Keratinocyte (primary cell): ENCODE results near the gene CDC14B. TPM values are rescaled to one million over a fixed set of nuclear protein-coding genes. Genes with fewer than 3 reads are reported as not detected.

Experiments used
- DNase-seq: peaks from one replicate; pipeline ENCODE4 v3.0.0-alpha.2; 2011; ENCODE audit warnings: low read depth, missing footprints, low spot score
- FAIRE-seq: peaks from 2 replicates; lab custom pipeline; 2011; peaks lifted over from hg19 to GRCh38; lab: Jason Lieb, UNC
- H2AFZ ChIP-seq: 2 replicates; pipeline ENCODE4 v1.6.0; 2012; ENCODE audit warnings: low read length, control low read depth, inconsistent platforms; ENCODE audit not compliant: control insufficient read depth
- H3K27ac ChIP-seq: 2 replicates; pipeline ENCODE4 v1.5.1; 2011; ENCODE audit warnings: low read length; ENCODE audit not compliant: control insufficient read depth, insufficient read depth
- H3K27me3 ChIP-seq: 3 replicates; pipeline ENCODE4 v1.6.0; 2011; ENCODE audit warnings: low read length; ENCODE audit not compliant: control insufficient read depth, insufficient read depth; ENCODE audit errors: extremely low read depth
- H3K36me3 ChIP-seq, 2 experiments: 2 replicates in 1 of 2; 3 replicates in 1 of 2; pipeline ENCODE4 v1.5.1; 2011; ENCODE audit warnings: low read length in 2 of 2, mild to moderate bottlenecking in 1 of 2; ENCODE audit not compliant: control insufficient read depth in 2 of 2, insufficient read depth in 2 of 2; ENCODE audit errors: extremely low read depth in 1 of 2
- H3K4me1 ChIP-seq: 3 replicates; pipeline ENCODE4 v1.5.1; 2011; ENCODE audit warnings: low read length; ENCODE audit not compliant: control insufficient read depth, insufficient read depth; ENCODE audit errors: extremely low read depth
- H3K4me2 ChIP-seq: 3 replicates; pipeline ENCODE4 v1.6.0; 2011; ENCODE audit warnings: low read depth, low read length; ENCODE audit not compliant: control insufficient read depth, insufficient read depth; ENCODE audit errors: extremely low read depth
- H3K4me3 ChIP-seq, 3 experiments: fragments of 200-600 bp in 1 of 3; sonication (generic) in 1 of 3; 2 replicates in 2 of 3; 3 replicates in 1 of 3; pipeline ENCODE4 v1.5.1; 2011 to 2016; ENCODE audit warnings: low read length in 3 of 3, mild to moderate bottlenecking in 3 of 3, control low read depth in 2 of 3, inconsistent platforms in 1 of 3, low read depth in 1 of 3, mixed read lengths in 1 of 3, mixed run types in 1 of 3, moderate library complexity in 1 of 3; ENCODE audit not compliant: control insufficient read depth in 2 of 3, insufficient read depth in 2 of 3; ENCODE audit errors: extremely low read depth in 1 of 3
- H3K79me2 ChIP-seq: 2 replicates; pipeline ENCODE4 v1.6.0; 2012; ENCODE audit warnings: low read length; ENCODE audit not compliant: control insufficient read depth, insufficient read depth
- H3K9ac ChIP-seq: 3 replicates; pipeline ENCODE4 v1.6.0; 2011; ENCODE audit warnings: low read length; ENCODE audit not compliant: control insufficient read depth, insufficient read depth; ENCODE audit errors: extremely low read depth
- H3K9me1 ChIP-seq: 3 replicates; pipeline ENCODE4 v1.6.0; 2011; ENCODE audit warnings: low read length; ENCODE audit not compliant: control insufficient read depth, insufficient read depth; ENCODE audit errors: extremely low read depth
- H3K9me3 ChIP-seq: 2 replicates; pipeline ENCODE4 v1.5.1; 2012; ENCODE audit warnings: low read depth, low read length; ENCODE audit not compliant: control insufficient read depth
- H4K20me1 ChIP-seq: 3 replicates; pipeline ENCODE4 v1.6.0; 2011; ENCODE audit warnings: low read length; ENCODE audit not compliant: control insufficient read depth, insufficient read depth; ENCODE audit errors: extremely low read depth
- EZH2 ChIP-seq: IDR thresholded peaks from one replicate; pipeline ENCODE4 v1.6.1; 2012; ENCODE audit warnings: inconsistent platforms, mild to moderate bottlenecking, low read length, moderate library complexity
- dilution Hi-C: fragments of 300-500 bp; cut with MboI; formaldehyde crosslinking; loops from one replicate; pipeline ENCODE4 v1.7.0; 2020; ENCODE audit warnings: low sequenced_read_pairs; ENCODE audit not compliant: extremely low pct_ligation_motif_present
- polyA plus RNA-seq, 5 experiments: library from polyadenylated mRNA; depleted of rRNA in 3 of 5; stranded (reverse) in 3 of 5; stranded (forward) in 1 of 5; unstranded in 1 of 5; fragments of >200 nt; gene quantifications; 1 replicate in 1 of 5; 2 replicates in 3 of 5; 3 replicates in 1 of 5; pipeline versions ENCODE4 v1.2.1 to v1.2.3, GENCODE V29; 2011 to 2012; ENCODE audit warnings: missing spikeins in 2 of 5, low read depth in 1 of 5, low replicate concordance in 1 of 5
- TF ChIP-seq, protein P1 (sequence below), 3 experiments: IDR thresholded peaks in 1 of 3; conservative IDR thresholded peaks in 1 of 3; optimal IDR thresholded peaks in 1 of 3; 2 replicates in 2 of 3; 3 replicates in 1 of 3; pipeline versions ENCODE3 to v1.5.1; 2011; ENCODE audit warnings: low read length in 3 of 3, mild to moderate bottlenecking in 3 of 3, moderate library complexity in 2 of 3, control low read depth in 1 of 3, inconsistent platforms in 1 of 3; ENCODE audit not compliant: insufficient read depth in 2 of 3; ENCODE audit errors: extremely low read depth in 1 of 3

The CDC14B gene
- polyA plus RNA-seq, 1 donor (not counting 4 experiments of a cell fraction or from before 2014, with no cell fraction given), result 7.5 TPM

DNA sequence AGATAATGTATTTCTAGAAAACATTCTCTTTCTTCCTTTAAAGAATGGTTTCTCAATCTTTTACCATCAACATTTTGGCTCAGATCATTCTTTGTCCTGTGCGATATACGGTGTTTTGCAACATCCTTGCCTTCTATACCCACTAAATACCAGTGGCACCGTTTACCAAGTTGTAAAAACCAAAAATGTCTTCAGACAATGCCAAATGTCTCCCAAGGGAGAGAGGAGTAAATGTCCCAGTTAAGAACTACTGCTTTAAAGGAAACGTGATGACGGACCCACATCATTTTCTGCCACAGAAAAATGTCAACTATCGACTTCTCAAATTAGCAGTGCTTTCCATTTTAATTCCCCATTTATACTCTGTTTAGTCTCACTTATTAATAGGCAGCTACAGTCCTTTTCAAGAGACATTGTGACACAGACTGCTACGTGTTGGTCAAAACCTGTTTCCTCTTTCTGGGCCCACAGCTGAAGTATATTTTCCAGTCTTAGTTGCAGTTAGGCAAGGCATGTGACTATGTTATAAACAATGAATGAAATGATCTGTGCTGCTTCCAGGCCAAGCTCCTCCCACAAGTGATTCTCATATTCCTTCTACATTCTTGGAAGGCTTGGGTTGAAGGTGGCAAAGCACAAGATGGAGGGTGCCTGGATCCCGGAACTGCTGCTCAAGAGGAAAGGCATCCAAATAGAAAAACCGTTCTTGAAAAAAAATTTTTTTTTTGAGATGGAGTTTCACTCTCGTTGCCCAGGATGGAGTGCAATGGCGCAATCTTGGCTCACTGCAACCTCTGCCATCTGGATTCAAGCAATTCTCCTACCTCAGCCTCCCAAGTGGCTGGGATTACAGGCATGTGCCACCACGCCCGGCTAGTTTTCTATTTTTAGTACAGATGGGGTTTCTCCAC, 26.7 kb upstream of the CDC14B start:
- TF ChIP-seq EZH2, result no peak
- TF ChIP-seq, protein P1, sequence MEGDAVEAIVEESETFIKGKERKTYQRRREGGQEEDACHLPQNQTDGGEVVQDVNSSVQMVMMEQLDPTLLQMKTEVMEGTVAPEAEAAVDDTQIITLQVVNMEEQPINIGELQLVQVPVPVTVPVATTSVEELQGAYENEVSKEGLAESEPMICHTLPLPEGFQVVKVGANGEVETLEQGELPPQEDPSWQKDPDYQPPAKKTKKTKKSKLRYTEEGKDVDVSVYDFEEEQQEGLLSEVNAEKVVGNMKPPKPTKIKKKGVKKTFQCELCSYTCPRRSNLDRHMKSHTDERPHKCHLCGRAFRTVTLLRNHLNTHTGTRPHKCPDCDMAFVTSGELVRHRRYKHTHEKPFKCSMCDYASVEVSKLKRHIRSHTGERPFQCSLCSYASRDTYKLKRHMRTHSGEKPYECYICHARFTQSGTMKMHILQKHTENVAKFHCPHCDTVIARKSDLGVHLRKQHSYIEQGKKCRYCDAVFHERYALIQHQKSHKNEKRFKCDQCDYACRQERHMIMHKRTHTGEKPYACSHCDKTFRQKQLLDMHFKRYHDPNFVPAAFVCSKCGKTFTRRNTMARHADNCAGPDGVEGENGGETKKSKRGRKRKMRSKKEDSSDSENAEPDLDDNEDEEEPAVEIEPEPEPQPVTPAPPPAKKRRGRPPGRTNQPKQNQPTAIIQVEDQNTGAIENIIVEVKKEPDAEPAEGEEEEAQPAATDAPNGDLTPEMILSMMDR (optimal IDR thresholded peaks at IDR 0.05 in 1 of 3, IDR thresholded peaks at IDR 0.05 in 1 of 3, conservative IDR thresholded peaks at IDR 0.05 in 1 of 3; ENCODE audit: extremely low read depth in 1 of 3, insufficient read depth in 2 of 3, low read length in 3 of 3), result no peak
- DNase-seq, result no peak
- H3K9me1 ChIP-seq, result no peaks in the 10 kb centered on the region
- H3K4me1 ChIP-seq, result no peaks in the 10 kb centered on the region
- no peak overlapping the region for H2AFZ ChIP-seq
- H3K9ac ChIP-seq, result no peak overlapping the region
- H3K4me2 ChIP-seq, result no peak overlapping the region
- H3K4me3 ChIP-seq, result no peak overlapping the region
- no peak for FAIRE-seq
- H3K27me3 ChIP-seq, result no peaks in the 10 kb centered on the region
- no peaks in the 10 kb centered on the region for H3K9me3 ChIP-seq
- H3K36me3 ChIP-seq, result peaks cover 7 to 8% of the 10 kb centered on the region in 2 experiments
- H3K79me2 ChIP-seq, result no peaks in the 10 kb centered on the region
- dilution Hi-C loops, result no loop called here
- H3K27ac ChIP-seq, result no peak overlapping the region
- H4K20me1 ChIP-seq, result no peaks in the 10 kb centered on the region

DNA sequence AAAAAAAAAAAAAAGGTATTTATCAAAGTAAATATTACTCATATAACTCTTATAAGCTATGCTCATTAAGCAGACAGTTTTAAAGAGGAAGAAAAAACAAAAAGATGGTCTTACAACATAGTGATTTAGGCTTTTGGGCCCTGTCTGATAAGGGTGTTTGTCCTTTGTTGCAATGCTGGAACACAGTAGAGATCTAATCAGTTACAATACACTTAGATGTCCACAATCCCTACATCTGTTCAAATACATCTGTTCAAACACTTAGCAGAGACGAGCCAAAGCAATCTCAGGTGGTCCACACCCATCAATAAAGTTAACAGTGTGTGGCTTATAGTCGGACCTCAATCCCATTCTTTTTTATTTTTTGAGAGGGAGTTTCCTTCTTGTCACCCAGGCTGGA, 24.5 kb upstream of the CDC14B start:
- dilution Hi-C loops, result no loop called here
- Histone ChIP-seq H4K20me1 (no peaks in the 10 kb centered on the region), H2AFZ (no peak overlapping the region), H3K9me3 (no peaks in the 10 kb centered on the region), H3K4me2 (no peak overlapping the region), H3K27ac (no peak overlapping the region), H3K9me1 (no peaks in the 10 kb centered on the region), H3K36me3 (peaks cover 3 to 4% of the 10 kb centered on the region in 2 experiments), H3K27me3 (no peaks in the 10 kb centered on the region), H3K79me2 (no peaks in the 10 kb centered on the region), H3K4me1 (no peaks in the 10 kb centered on the region), H3K9ac (no peak overlapping the region), H3K4me3 (no peak overlapping the region)
- FAIRE-seq (no peak), DNase-seq (no peak)
- no peak for TF ChIP-seq EZH2
- TF ChIP-seq, protein P1 (optimal IDR thresholded peaks at IDR 0.05 in 1 of 3, IDR thresholded peaks at IDR 0.05 in 1 of 3, conservative IDR thresholded peaks at IDR 0.05 in 1 of 3; ENCODE audit: extremely low read depth in 1 of 3, insufficient read depth in 2 of 3, low read length in 3 of 3), result no peak
